ENCODE results near the gene RAI2. TPM values are rescaled to one million over a fixed set of nuclear protein-coding genes. Genes with fewer than 3 reads are reported as not detected.

Gene RAI2
- total RNA-seq, 1 experiment from 2014 or later: 0.77 TPM

GRCh38 chrX:17759990-17760389 lies 101.1 kb downstream of the RAI2 start (continued):
- no peak for TF ChIP-seq ZNF425 (CRISPR knock-in tag; conservative IDR thresholded peaks at IDR 0.05)
- TF ChIP-seq GTF2I (CRISPR knock-in tag; conservative IDR thresholded peaks at IDR 0.05): no peak
- TF ChIP-seq ZNF317 (CRISPR knock-in tag; IDR thresholded peaks at IDR 0.05; ENCODE audit: borderline replicate concordance, low read depth): no peak
- no peak for TF ChIP-seq SMAD3 (CRISPR knock-in tag; IDR thresholded peaks at IDR 0.05; ENCODE audit: borderline replicate concordance)
- TF ChIP-seq TEAD1 (CRISPR knock-in tag; IDR thresholded peaks at IDR 0.05): no peak
- no peak for TF ChIP-seq ZNF232 (CRISPR knock-in tag; IDR thresholded peaks at IDR 0.05)
- no peak for TF ChIP-seq JUN (CRISPR knock-in tag; IDR thresholded peaks at IDR 0.05)
- no peak for TF ChIP-seq ZNF121 (CRISPR knock-in tag; IDR thresholded peaks at IDR 0.05)
- TF ChIP-seq PRDM15 (CRISPR knock-in tag; IDR thresholded peaks at IDR 0.05): no peak

GRCh38 chrX:17758382-17758781 lies 102.7 kb downstream of the RAI2 start:
- Mint-ChIP-seq H3K4me3 (no peak overlapping the region), H3K36me3 (no peaks in the 10 kb centered on the region), H3K27ac (no peak overlapping the region), H3K9me3 (no peaks in the 10 kb centered on the region), H3K27me3 (ENCODE audit: low read depth) (peaks cover 3% of the 10 kb centered on the region; the same call in 1 of the 2 replicates), H3K4me1 (no peaks in the 10 kb centered on the region)
- ChIA-PET POLR2A (no interaction called here), CTCF (no interaction called here)
- TF ChIP-seq NR2C2 (CRISPR knock-in tag; IDR thresholded peaks at IDR 0.05) (no peak), NFYB (CRISPR knock-in tag; conservative IDR thresholded peaks at IDR 0.05; ENCODE audit: low read depth) (no peak), FOXK1 (CRISPR knock-in tag; IDR thresholded peaks at IDR 0.05) (no peak), SOX15 (CRISPR knock-in tag; IDR thresholded peaks at IDR 0.05) (no peak)
- no peak for ATAC-seq
- no peak for DNase-seq (ENCODE audit: low spot score)

- no peaks in the 10 kb centered on the region for H3K36me3 Mint-ChIP-seq
- DNase-seq (ENCODE audit: low spot score) (no peak), ATAC-seq (no peak)
- TF ChIP-seq SMAD4 (CRISPR knock-in tag; IDR thresholded peaks at IDR 0.05): no peak
- no peak for TF ChIP-seq ZNF512 (CRISPR knock-in tag; IDR thresholded peaks at IDR 0.05; ENCODE audit: borderline replicate concordance)
- no peak overlapping the region for H3K4me3 Mint-ChIP-seq
- H3K27me3 Mint-ChIP-seq (ENCODE audit: low read depth): no peaks in the 10 kb centered on the region
- POLR2A ChIA-PET: no interaction called here
- CTCF ChIA-PET: no interaction called here
- H3K9me3 Mint-ChIP-seq: no peaks in the 10 kb centered on the region
- H3K27ac Mint-ChIP-seq: no peak overlapping the region
- H3K4me1 Mint-ChIP-seq: no peaks in the 10 kb centered on the region
Observed at GRCh38 chrX:17750436-17750835, 110.7 kb downstream of the RAI2 start.

Other genes starting within 250 kb of the RAI2 start
- gene SCML1, start 123.8 kb downstream of the RAI2 start, total RNA-seq (2021): 1.5 to 2.3 TPM (median 1.8 TPM) in 3 replicates